Measurements from ENCODE around the gene EBI3. TPM values are rescaled to one million over a fixed set of nuclear protein-coding genes. Genes with fewer than 3 reads are reported as not detected.

The EBI3 gene
- polyA plus RNA-seq, 1 donor from 2014 or later, result not detected

GRCh38 chr19:4233282-4233853 is 4.0 kb downstream of the EBI3 start:
- Histone ChIP-seq H3K27me3 (ENCODE audit: insufficient read depth, low read depth, low read length) (no peaks in the 10 kb centered on the region), H4K20me1 (ENCODE audit: insufficient read depth) (no peaks in the 10 kb centered on the region), H3K9ac (ENCODE audit: low read length) (no peak overlapping the region), H3K36me3 (ENCODE audit: insufficient read depth, low read length) (no peaks in the 10 kb centered on the region), H3K4me2 (ENCODE audit: low read length) (no peak overlapping the region), H3K4me3 (ENCODE audit: low read length) (no peak overlapping the region), H3K9me3 (ENCODE audit: low read length) (no peaks in the 10 kb centered on the region), H3K27ac (ENCODE audit: low read length) (no peak overlapping the region), H3K9me2 (ENCODE audit: insufficient read depth, low read length) (no peaks in the 10 kb centered on the region), H3K79me2 (replicated peaks; ENCODE audit: insufficient read depth, low read length) (no peaks in the 10 kb centered on the region), H2AFZ (ENCODE audit: low read depth, low read length) (no peak overlapping the region), H3F3A (ENCODE audit: insufficient read depth, low read length, poor library complexity, severe bottlenecking) (no peaks in the 10 kb centered on the region)
- TF ChIP-seq RAD21 (conservative IDR thresholded peaks at IDR 0.05), result no peak
- TF ChIP-seq CTCF (IDR thresholded peaks at IDR 0.05; ENCODE audit: poor library complexity, severe bottlenecking), result peak; percentile 41
- no peak for TF ChIP-seq EZH2 (IDR thresholded peaks at IDR 0.05; ENCODE audit: borderline replicate concordance, insufficient read depth, low read length, poor library complexity, severe bottlenecking)

GRCh38 chr19:4234142-4234861 is 5.0 kb downstream of the EBI3 start:
- Histone ChIP-seq H4K20me1 (ENCODE audit: insufficient read depth) (no peaks in the 10 kb centered on the region), H2AFZ (ENCODE audit: low read depth, low read length) (no peak overlapping the region), H3K79me2 (replicated peaks; ENCODE audit: insufficient read depth, low read length) (no peaks in the 10 kb centered on the region), H3F3A (ENCODE audit: insufficient read depth, low read length, poor library complexity, severe bottlenecking) (no peaks in the 10 kb centered on the region), H3K9me2 (ENCODE audit: insufficient read depth, low read length) (no peaks in the 10 kb centered on the region), H3K36me3 (ENCODE audit: insufficient read depth, low read length) (no peaks in the 10 kb centered on the region), H3K27ac (ENCODE audit: low read length) (no peak overlapping the region), H3K4me2 (ENCODE audit: low read length) (no peak overlapping the region), H3K27me3 (ENCODE audit: insufficient read depth, low read depth, low read length) (no peaks in the 10 kb centered on the region), H3K9me3 (ENCODE audit: low read length) (no peaks in the 10 kb centered on the region), H3K4me3 (ENCODE audit: low read length) (no peak overlapping the region), H3K9ac (ENCODE audit: low read length) (no peak overlapping the region)
- no peak for TF ChIP-seq RAD21 (conservative IDR thresholded peaks at IDR 0.05)
- no peak for TF ChIP-seq EP300 (conservative IDR thresholded peaks at IDR 0.05; ENCODE audit: poor library complexity, severe bottlenecking)
- TF ChIP-seq TAF1 (IDR thresholded peaks at IDR 0.05; ENCODE audit: low read depth), result no peak

- H2AFZ ChIP-seq (ENCODE audit: low read depth, low read length), result no peak overlapping the region
Measured at GRCh38 chr19:4234862-4235201, 5.5 kb downstream of the EBI3 start.

More at GRCh38 chr19:4234862-4235201, 5.5 kb downstream of the EBI3 start:
- no peaks in the 10 kb centered on the region for H3K9me2 ChIP-seq (ENCODE audit: insufficient read depth, low read length)
- no peak overlapping the region for H3K4me3 ChIP-seq (ENCODE audit: low read length)
- no peak overlapping the region for H3K27ac ChIP-seq (ENCODE audit: low read length)
- no peaks in the 10 kb centered on the region for H3F3A ChIP-seq (ENCODE audit: insufficient read depth, low read length, poor library complexity, severe bottlenecking)
- H3K79me2 ChIP-seq (replicated peaks; ENCODE audit: insufficient read depth, low read length), result no peaks in the 10 kb centered on the region
- no peaks in the 10 kb centered on the region for H4K20me1 ChIP-seq (ENCODE audit: insufficient read depth)
- H3K9ac ChIP-seq (ENCODE audit: low read length), result no peak overlapping the region
- no peaks in the 10 kb centered on the region for H3K27me3 ChIP-seq (ENCODE audit: insufficient read depth, low read depth, low read length)
- no peaks in the 10 kb centered on the region for H3K36me3 ChIP-seq (ENCODE audit: insufficient read depth, low read length)
- no peak overlapping the region for H3K4me2 ChIP-seq (ENCODE audit: low read length)
- H3K9me3 ChIP-seq (ENCODE audit: low read length), result no peaks in the 10 kb centered on the region
- TF ChIP-seq RAD21 (conservative IDR thresholded peaks at IDR 0.05) (no peak), EP300 (conservative IDR thresholded peaks at IDR 0.05; ENCODE audit: poor library complexity, severe bottlenecking) (no peak), TAF1 (IDR thresholded peaks at IDR 0.05; ENCODE audit: low read depth) (no peak), MXI1 (conservative IDR thresholded peaks at IDR 0.05; ENCODE audit: poor library complexity, severe bottlenecking) (no peak), SMC3 (conservative IDR thresholded peaks at IDR 0.05; ENCODE audit: poor library complexity) (no peak), CTCF (IDR thresholded peaks at IDR 0.05; ENCODE audit: poor library complexity, severe bottlenecking) (no peak), EZH2 (IDR thresholded peaks at IDR 0.05; ENCODE audit: borderline replicate concordance, insufficient read depth, low read length, poor library complexity, severe bottlenecking) (no peak), REST (IDR thresholded peaks at IDR 0.05; ENCODE audit: borderline replicate concordance) (no peak), POLR2AphosphoS5 (IDR thresholded peaks at IDR 0.05) (no peak)

All from neural cell (in vitro differentiated cells).